ENCODE data around the gene FGF22. TPM values are rescaled to one million over a fixed set of nuclear protein-coding genes. Genes with fewer than 3 reads are reported as not detected.

FGF22 gene
- total and polyA plus RNA-seq, 10 of the 15 experiments (the other 5 are each of a cell fraction or from before 2014, with no cell fraction given): 0.05 TPM; not detected in 9

DNA sequence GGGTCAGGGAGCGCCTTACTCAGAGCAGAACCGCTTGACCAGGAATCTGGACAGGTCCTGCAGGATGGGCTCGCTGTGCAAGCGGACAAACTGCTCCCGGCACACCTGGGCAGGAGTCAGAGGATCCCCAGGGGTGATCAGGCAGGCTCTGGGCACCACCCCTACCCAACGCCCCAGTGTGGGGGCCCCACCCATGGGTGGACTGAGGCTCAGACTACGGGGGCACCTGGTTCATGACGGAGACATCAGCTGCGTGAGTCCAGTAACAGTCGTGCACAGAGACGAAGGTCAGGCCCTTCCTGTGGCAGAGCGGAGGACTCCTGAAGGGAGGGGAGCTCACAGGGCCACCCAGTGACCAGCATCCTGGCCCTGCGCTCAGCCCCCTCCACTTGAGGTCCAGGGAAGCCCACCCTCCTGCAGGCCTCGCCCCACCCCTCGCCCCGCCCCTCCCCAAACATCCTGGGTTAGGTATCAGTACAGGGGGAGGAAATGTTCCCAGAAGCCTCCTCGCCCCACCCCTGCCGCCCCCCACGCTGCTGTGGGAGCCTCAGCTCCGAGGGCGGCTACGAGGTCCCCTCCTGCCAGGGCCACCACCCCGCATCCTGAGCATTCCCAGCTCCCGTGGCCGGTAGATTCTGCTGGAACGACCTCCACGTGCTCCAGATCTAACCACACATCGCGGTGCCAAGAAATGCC, 22.0 kb upstream of the FGF22 start:
- Histone ChIP-seq H3K79me2 (ENCODE audit: control insufficient read depth, insufficient read depth, low read length) (no peaks in the 10 kb centered on the region), H4K20me1 (ENCODE audit: control insufficient read depth, insufficient read depth) (no peaks in the 10 kb centered on the region), H3K9me3 (replicated peaks; ENCODE audit: control insufficient read depth, insufficient read depth, low read length) (no peaks in the 10 kb centered on the region; the same call in 2 of the 3 replicates), H3K27ac (ENCODE audit: control insufficient read depth, insufficient read depth) (no peak overlapping the region), H3K27me3 (replicated peaks in 1 of 2; ENCODE audit: control insufficient read depth in 2 of 2, insufficient read depth in 2 of 2, low read length in 1 of 2) (no peaks in the 10 kb centered on the region), H3K4me2 (ENCODE audit: control insufficient read depth, insufficient read depth) (no peak overlapping the region), H3K4me3 (no peak overlapping the region), H2AFZ (ENCODE audit: control insufficient read depth, low read depth, low read length) (no peak overlapping the region), H3K4me1 (ENCODE audit: control insufficient read depth, insufficient read depth, low read length) (no peaks in the 10 kb centered on the region), H3K36me3 (ENCODE audit: control insufficient read depth in 2 of 2, insufficient read depth in 2 of 2, low read length in 1 of 2) (peaks cover 0 to 9% of the 10 kb centered on the region in 2 experiments; a peak in 2 of 4 replicates), H3K9ac (ENCODE audit: control insufficient read depth, insufficient read depth, low read length) (no peak overlapping the region)
- RAD21 ChIA-PET (ENCODE audit: unreplicated experiment): no interaction called here
- ATAC-seq: no peak; the same call in 2 of the 3 replicates
- FAIRE-seq: no peak
- in situ Hi-C loops (cut with MboI): no loop called here
- WGBS (ENCODE audit: insufficient coverage, insufficient replicate concordance, low lambda C conversion rate, missing lambda C conversion rate): 93% methylated on average over 25 of the region's 29 CpGs
- BruUV-seq (replicated peaks): no TSS peak
- SMC1A ChIA-PET (ENCODE audit: uncharacterized antibody, unreplicated experiment): no interaction called here
- DNase-seq (ENCODE audit: low read depth, low spot score): no peak
- CTCF ChIA-PET: no interaction called here
- POLR2A ChIA-PET: no interaction called here
- intact Hi-C loops (cut with micrococcal nuclease; ENCODE audit: unreplicated experiment): no loop called here
- TF ChIP-seq POLR2A (IDR thresholded peaks at IDR 0.05; ENCODE audit: low read depth, low read length): peak; percentile 16; the same call in 1 of the 2 replicates
- TF ChIP-seq HCFC1 (IDR thresholded peaks at IDR 0.05; ENCODE audit: low read length): no peak

DNA sequence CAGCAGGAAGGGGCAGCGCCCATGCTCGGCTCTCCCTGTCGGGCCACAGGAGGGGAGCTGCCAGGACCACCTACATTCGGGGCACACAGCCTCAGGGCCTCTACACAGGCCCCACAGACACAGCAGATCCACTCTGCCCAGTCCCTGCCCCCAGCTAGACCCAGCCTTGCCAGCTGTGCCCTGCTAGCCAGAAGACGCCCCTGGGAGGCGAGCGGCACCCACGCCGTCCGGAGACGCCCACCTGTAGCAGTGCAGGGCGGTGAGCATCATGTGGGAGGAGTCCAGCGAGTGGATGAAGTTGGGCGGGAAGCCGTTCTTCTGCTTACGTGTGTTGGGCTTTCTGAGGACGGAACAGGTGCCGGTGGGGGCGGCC, 21.4 kb upstream of the FGF22 start:
- no peak for FAIRE-seq
- POLR2A ChIA-PET: no interaction called here

More for the DNA sequence above, 21.4 kb upstream of the FGF22 start:
- DNase-seq (ENCODE audit: low read depth, low spot score) (no peak), ATAC-seq (no peak)
- Histone ChIP-seq H4K20me1 (ENCODE audit: control insufficient read depth, insufficient read depth) (no peaks in the 10 kb centered on the region), H3K4me3 (no peak overlapping the region), H3K4me1 (ENCODE audit: control insufficient read depth, insufficient read depth, low read length) (no peaks in the 10 kb centered on the region), H3K4me2 (ENCODE audit: control insufficient read depth, insufficient read depth) (no peak overlapping the region), H2AFZ (ENCODE audit: control insufficient read depth, low read depth, low read length) (no peak overlapping the region), H3K9ac (ENCODE audit: control insufficient read depth, insufficient read depth, low read length) (no peak overlapping the region), H3K79me2 (ENCODE audit: control insufficient read depth, insufficient read depth, low read length) (no peaks in the 10 kb centered on the region), H3K27me3 (replicated peaks in 1 of 2; ENCODE audit: control insufficient read depth in 2 of 2, insufficient read depth in 2 of 2, low read length in 1 of 2) (no peaks in the 10 kb centered on the region), H3K36me3 (ENCODE audit: control insufficient read depth in 2 of 2, insufficient read depth in 2 of 2, low read length in 1 of 2) (peaks cover 0 to 9% of the 10 kb centered on the region in 2 experiments; a peak in 2 of 4 replicates), H3K9me3 (replicated peaks; ENCODE audit: control insufficient read depth, insufficient read depth, low read length) (no peaks in the 10 kb centered on the region; the same call in 2 of the 3 replicates), H3K27ac (ENCODE audit: control insufficient read depth, insufficient read depth) (no peak overlapping the region)
- intact Hi-C loops (cut with micrococcal nuclease; ENCODE audit: unreplicated experiment) (no loop called here), in situ Hi-C loops (cut with MboI) (no loop called here)
- WGBS (ENCODE audit: insufficient coverage, insufficient replicate concordance, low lambda C conversion rate, missing lambda C conversion rate): over 99% methylated on average over 19 of the region's 19 CpGs
- SMC1A ChIA-PET (ENCODE audit: uncharacterized antibody, unreplicated experiment): no interaction called here
- CTCF ChIA-PET: no interaction called here
- BruUV-seq (replicated peaks): no TSS peak
- no peak for TF ChIP-seq HDGF (IDR thresholded peaks at IDR 0.05)
- no peak for TF ChIP-seq KDM1A (IDR thresholded peaks at IDR 0.05; ENCODE audit: borderline replicate concordance)
- TF ChIP-seq ZNF217 (IDR thresholded peaks at IDR 0.05): no peak
- no peak for TF ChIP-seq ATF7 (IDR thresholded peaks at IDR 0.05; ENCODE audit: low read depth)
- no peak for TF ChIP-seq EP300 (IDR thresholded peaks at IDR 0.05; ENCODE audit: borderline replicate concordance in 1 of 2, control insufficient read depth in 1 of 2, low read depth in 2 of 2, low read length in 2 of 2)
- no peak for TF ChIP-seq TAF1 (IDR thresholded peaks at IDR 0.05; ENCODE audit: borderline replicate concordance, low read depth, low read length)
- TF ChIP-seq GABPA (IDR thresholded peaks at IDR 0.05; ENCODE audit: low read depth): no peak
- TF ChIP-seq IKZF2 (IDR thresholded peaks at IDR 0.05): no peak
- TF ChIP-seq STAT1 (conservative IDR thresholded peaks at IDR 0.05): no peak
- no peak for TF ChIP-seq CEBPB (IDR thresholded peaks at IDR 0.05; ENCODE audit: borderline replicate concordance in 1 of 2, low read depth in 2 of 2, low read length in 2 of 2)
- RAD21 ChIA-PET (ENCODE audit: unreplicated experiment): no interaction called here

Measured in GM12878 (cell line).